CD1c-positive myeloid dendritic cell (primary cell): ENCODE measurements around the gene ARHGEF4.

Source experiments
- DNase-seq: peaks from one replicate; pipeline ENCODE4 v3.0.0-alpha.2; 2016; ENCODE audit errors: extremely low spot score

ARHGEF4 gene

GRCh38 chr2:131037398-131038257, 200.9 kb downstream of the ARHGEF4 start:
- DNase-seq = no peak

- DNase-seq = no peak
Measured at GRCh38 chr2:131038258-131039100, 201.8 kb downstream of the ARHGEF4 start.

GRCh38 chr2:131039101-131039440, 202.4 kb downstream of the ARHGEF4 start:
- DNase-seq = no peak

GRCh38 chr2:131039535-131039907, 202.8 kb downstream of the ARHGEF4 start:
- no peak for DNase-seq

- DNase-seq = no peak
Measured at GRCh38 chr2:131039908-131040660, 203.4 kb downstream of the ARHGEF4 start.

GRCh38 chr2:131040661-131041401, 204.1 kb downstream of the ARHGEF4 start:
- no peak for DNase-seq

- no peak for DNase-seq
Measured at GRCh38 chr2:131041402-131042147, 204.9 kb downstream of the ARHGEF4 start.

- no peak for DNase-seq
Measured at GRCh38 chr2:131042148-131042775, 205.5 kb downstream of the ARHGEF4 start.

GRCh38 chr2:131043199-131044074, 206.7 kb downstream of the ARHGEF4 start:
- DNase-seq = no peak

GRCh38 chr2:131044075-131044756, 207.5 kb downstream of the ARHGEF4 start:
- no peak for DNase-seq

- no peak for DNase-seq
Measured at GRCh38 chr2:131044757-131045150, 208.0 kb downstream of the ARHGEF4 start.

- no peak for DNase-seq
Measured at GRCh38 chr2:131045286-131046027, 208.7 kb downstream of the ARHGEF4 start.

- no peak for DNase-seq
Measured at GRCh38 chr2:131046028-131046917, 209.6 kb downstream of the ARHGEF4 start.

GRCh38 chr2:131046918-131047652, 210.4 kb downstream of the ARHGEF4 start:
- no peak for DNase-seq

- no peak for DNase-seq
Measured at GRCh38 chr2:131047920-131048560, 211.3 kb downstream of the ARHGEF4 start.

GRCh38 chr2:131048641-131049040, 211.9 kb downstream of the ARHGEF4 start:
- no peak for DNase-seq
